ENCODE results near the gene ARHGEF2. TPM values are rescaled to one million over a fixed set of nuclear protein-coding genes. Genes with fewer than 3 reads are reported as not detected.

Gene ARHGEF2
- polyA plus RNA-seq, 2 of the 4 experiments (the other 2 are of a cell fraction) = 21.3 to 67.4 TPM

DNA sequence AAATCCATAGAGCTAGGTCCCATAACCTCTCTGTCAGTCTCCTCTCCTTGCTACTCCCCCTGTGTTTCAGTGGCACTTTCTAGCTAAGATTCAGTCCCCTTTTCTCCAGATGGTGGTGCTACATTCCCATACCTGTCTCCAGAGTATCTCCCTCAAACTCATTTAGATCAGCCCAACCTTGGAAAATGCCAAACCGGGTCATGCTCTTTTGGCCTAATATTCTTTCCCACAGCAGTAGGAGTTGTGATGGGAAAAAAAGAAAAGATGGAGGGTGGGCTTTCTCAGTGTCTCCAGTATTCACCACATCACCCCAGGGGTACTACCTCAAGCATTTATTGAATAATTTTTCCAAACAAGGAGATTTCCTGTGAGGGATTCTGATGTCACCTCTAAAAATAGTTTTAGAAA is 40.1 kb downstream of the ARHGEF2 start (continued):
- TF ChIP-seq PHF8 (IDR thresholded peaks at IDR 0.05; ENCODE audit: borderline replicate concordance, low read depth) (no peak), RAD21 (conservative IDR thresholded peaks at IDR 0.05 in 1 of 2, IDR thresholded peaks at IDR 0.05 in 1 of 2) (peak; percentile 92 to 97), POLR2AphosphoS2 (conservative IDR thresholded peaks at IDR 0.05; ENCODE audit: low read length) (no peak), SMC3 (IDR thresholded peaks at IDR 0.05) (peak; percentile 95), HMGXB4 (CRISPR knock-in tag; IDR thresholded peaks at IDR 0.05; ENCODE audit: borderline replicate concordance) (no peak)

DNA sequence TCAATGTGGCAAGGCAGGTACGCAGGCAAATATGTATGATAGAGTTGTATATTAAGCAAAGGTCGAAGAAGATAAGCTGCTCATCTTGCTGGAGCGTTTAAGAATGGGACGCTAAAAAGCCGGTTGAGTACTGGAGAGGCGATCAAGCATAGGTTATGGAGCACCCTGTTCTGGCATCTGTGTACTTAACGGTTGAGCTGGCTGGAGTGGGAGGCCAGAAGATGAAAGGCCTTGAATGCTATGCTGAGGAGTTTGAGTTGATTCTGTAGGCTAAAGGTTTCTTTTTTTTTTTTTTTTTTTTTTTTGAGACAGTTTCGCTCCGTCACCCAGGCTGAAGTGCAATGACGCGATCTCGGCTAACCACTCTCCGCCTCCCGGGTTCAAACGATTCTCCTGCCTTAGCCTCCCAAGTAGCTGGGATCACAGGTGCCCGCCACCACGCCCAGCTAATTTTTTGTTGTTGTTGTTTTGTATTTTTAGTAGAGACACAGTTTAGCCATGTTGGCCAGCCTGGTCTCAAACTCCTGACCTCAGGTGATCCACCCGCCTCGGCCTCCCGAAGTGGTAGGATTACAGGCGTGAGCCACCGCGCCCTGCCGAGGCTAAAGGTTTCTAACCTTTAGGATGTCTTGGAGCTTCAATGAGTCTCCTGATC is 43.3 kb downstream of the ARHGEF2 start:
- DNase-seq (ENCODE audit: low read depth in 1 of 2, low spot score in 1 of 2) (no peak), ATAC-seq (no peak), FAIRE-seq (no peak)
- peak overlapping the region; percentile 91 to 94 for H3K27ac ChIP-seq
- H3K4me3 ChIP-seq = peak overlapping the region; percentile 81
- ChIA-PET CTCF (interaction anchor here (0.7 to 3.4 kb wide), 8 partner anchors 16 to 290 kb away, joined by 3 to 21 read pairs (median 5); no protein-coding TSS in a partner anchor), POLR2A (interaction anchor here (0.7 to 1.9 kb wide), 15 partner anchors 8 to 326 kb away, joined by 3 to 10 read pairs (median 4); partner anchors contain the start of genes ARHGEF2 and SYT11)
- H3K9me3 ChIP-seq = no peaks in the 10 kb centered on the region
- 91% methylated on average over 24 of the region's 24 CpGs for WGBS (ENCODE audit: missing lambda C conversion rate)
- H3K4me2 ChIP-seq = peak overlapping the region; percentile 85
- no peak for TF ChIP-seq EP300 (IDR thresholded peaks at IDR 0.05)
- no peak for TF ChIP-seq RNF2 (IDR thresholded peaks at IDR 0.05; ENCODE audit: borderline replicate concordance, low read depth)
- TF ChIP-seq MAFK (IDR thresholded peaks at IDR 0.05; ENCODE audit: partially characterized antibody) = no peak
- no peak for TF ChIP-seq ATOH8 (CRISPR knock-in tag; IDR thresholded peaks at IDR 0.05; ENCODE audit: low read depth)
- TF ChIP-seq KDM5A (IDR thresholded peaks at IDR 0.05) = no peak
- TF ChIP-seq SMC3 (IDR thresholded peaks at IDR 0.05) = no peak
- no peak for TF ChIP-seq RARB (CRISPR knock-in tag; IDR thresholded peaks at IDR 0.05)
- TF ChIP-seq CEBPB (IDR thresholded peaks at IDR 0.05) = no peak
- no peak; the same call in 1 of the 2 replicates for TF ChIP-seq PHF8 (IDR thresholded peaks at IDR 0.05; ENCODE audit: borderline replicate concordance, low read depth)
- TF ChIP-seq TP53 (CRISPR knock-in tag; IDR thresholded peaks at IDR 0.05) = no peak
- no peak for TF ChIP-seq HOXB5 (CRISPR knock-in tag; IDR thresholded peaks at IDR 0.05)
- no peak for TF ChIP-seq JUNB (IDR thresholded peaks at IDR 0.05)
- TF ChIP-seq EHMT2 (IDR thresholded peaks at IDR 0.05; ENCODE audit: low read depth) = no peak
- TF ChIP-seq, protein P1, sequence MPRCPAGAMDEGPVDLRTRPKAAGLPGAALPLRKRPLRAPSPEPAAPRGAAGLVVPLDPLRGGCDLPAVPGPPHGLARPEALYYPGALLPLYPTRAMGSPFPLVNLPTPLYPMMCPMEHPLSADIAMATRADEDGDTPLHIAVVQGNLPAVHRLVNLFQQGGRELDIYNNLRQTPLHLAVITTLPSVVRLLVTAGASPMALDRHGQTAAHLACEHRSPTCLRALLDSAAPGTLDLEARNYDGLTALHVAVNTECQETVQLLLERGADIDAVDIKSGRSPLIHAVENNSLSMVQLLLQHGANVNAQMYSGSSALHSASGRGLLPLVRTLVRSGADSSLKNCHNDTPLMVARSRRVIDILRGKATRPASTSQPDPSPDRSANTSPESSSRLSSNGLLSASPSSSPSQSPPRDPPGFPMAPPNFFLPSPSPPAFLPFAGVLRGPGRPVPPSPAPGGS (IDR thresholded peaks at IDR 0.05) = no peak
- no peak for TF ChIP-seq HOXA7 (CRISPR knock-in tag; IDR thresholded peaks at IDR 0.05)
- no peak for TF ChIP-seq RAD21 (conservative IDR thresholded peaks at IDR 0.05 in 1 of 2, IDR thresholded peaks at IDR 0.05 in 1 of 2)
- H3K4me1 ChIP-seq = peaks cover 37% of the 10 kb centered on the region
